ENCODE results near the gene SSTR3.
"Not testable (repeated sequence)": the region's sequence is repeated elsewhere in the genome, so short reads cannot be mapped to it uniquely, and the experiment has no call there.

SSTR3 gene

DNA sequence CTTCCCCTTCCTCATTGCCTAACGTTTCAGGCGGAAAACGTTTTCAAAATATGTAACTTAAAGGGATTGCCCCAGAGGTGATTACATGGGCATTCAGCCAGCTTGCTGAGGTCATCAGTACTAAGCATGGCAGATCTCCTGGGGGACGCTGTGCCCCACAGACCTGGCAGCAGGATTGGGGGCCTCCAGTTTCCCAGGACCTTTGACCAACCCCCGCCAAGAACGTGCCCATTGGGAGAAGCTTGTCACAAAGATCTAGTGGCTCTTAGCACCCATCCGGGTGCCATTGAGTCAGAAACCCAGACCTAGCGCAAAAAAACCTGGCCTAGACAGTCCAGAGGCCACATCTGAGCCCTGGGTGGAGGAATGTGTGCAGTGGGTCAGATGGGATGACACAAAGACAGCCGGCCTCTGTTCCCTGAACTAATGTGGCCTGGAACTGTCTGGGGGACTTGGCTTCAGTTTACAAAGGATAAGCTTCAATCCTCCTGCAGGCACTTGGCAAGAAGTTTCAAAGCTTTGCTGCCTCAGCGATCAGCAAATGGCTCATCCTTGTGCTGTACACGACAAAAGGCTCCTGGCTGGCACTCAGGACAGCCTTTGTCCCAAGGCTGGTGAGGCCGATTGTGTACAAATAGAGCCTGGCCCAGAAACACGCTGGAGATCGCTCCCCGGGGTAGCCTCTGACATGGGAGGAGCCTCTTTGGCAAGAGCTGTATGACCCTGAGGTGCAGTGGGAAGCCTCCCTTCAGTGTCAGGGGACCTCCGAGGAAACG is 33.7 kb downstream of the SSTR3 start:
- DNase-seq = no peak

DNA sequence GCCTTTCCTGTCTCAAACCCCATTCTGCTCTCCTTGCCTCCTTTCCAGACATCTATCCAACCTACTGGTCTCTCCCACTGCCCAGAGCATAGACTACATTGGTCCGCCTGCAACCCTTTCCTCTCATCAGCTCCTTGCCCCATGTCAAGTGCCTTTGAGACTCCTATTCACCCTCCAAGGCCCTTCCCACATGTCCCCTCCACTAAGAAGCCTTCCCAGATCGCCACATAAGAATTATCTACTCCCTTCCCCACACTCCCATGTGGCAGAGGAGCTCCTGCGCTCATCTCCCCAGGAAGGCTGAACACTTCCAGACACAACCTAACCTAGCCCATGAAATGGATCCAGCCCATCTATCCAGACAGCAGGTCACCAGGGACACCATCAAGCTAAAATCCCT is 34.5 kb downstream of the SSTR3 start:
- DNase-seq = no peak

DNA sequence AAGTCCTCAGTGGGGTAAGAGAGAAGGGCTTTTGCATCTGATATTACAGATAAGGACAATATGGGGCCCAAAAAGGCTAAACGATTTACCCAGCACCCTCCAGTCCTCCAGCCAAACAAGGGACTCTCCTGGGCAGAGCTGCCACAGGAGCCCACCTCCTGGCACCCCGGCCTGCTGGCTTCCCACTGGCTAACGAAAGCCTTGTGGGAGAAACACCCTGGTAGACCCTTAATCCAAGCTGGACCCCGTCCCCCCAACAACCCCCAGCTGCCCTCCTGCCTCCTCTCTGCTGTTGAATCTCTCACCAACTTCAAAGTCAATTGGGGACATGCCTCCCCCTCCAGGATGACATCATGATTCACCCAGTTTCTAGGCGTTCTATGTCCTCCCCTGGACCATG is 35.1 kb downstream of the SSTR3 start:
- no peak for DNase-seq

DNA sequence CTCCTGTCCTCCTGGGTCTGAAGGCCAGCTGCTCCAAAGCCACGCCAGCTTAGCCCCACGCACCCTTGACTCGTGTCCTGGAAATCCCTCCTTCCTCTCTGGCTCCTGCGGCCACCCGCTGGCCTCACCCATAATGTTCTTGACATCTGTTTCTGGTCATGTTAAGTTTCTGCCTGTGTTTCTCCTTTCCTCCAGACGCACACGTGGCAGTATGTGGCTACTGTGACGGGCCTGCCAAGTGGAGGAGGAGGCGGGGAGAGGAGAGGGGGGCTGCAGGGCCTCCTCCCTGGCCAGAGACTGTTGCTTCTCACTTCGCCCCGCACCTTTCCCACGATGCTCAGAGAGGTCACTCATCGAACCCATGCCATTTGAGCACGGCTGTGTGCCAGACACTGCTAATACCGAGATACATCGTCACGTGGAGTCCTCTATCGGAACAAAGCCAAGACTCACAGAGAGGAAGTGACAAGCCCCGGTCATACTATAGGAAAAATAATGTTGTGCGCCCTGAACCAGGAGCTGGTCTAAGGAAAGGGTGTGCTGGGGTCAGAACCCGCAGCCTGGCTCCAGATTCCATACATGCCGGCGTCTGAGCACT is 35.7 kb downstream of the SSTR3 start:
- DNase-seq = no peak

- no peak for DNase-seq
Measured at GRCh38 chr22:37175414-37176281, 36.6 kb downstream of the SSTR3 start.

DNA sequence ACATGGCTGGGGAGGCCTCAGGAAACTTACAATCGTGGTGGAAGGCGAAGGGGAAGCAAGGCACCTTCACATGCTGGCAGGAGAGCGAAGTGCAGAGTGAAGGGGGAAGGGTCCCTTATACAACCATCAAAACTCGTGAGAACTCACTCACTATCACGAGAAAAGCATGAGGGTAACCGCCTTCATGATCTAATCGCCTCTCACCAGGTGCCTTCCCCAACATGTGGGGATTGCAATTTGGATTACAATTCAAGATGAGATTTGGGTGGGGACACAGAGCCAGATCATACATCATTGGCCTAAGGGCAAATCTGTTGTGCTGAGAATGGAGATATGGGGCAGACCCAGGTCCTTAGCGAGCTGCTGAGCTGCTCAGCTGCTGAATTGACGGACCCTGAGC is 37.3 kb downstream of the SSTR3 start:
- no peak for DNase-seq

- no peak for DNase-seq
Measured at GRCh38 chr22:37173709-37174108, 38.6 kb downstream of the SSTR3 start.

- DNase-seq = no peak
Measured at GRCh38 chr22:37172266-37173245, 39.7 kb downstream of the SSTR3 start.

DNA sequence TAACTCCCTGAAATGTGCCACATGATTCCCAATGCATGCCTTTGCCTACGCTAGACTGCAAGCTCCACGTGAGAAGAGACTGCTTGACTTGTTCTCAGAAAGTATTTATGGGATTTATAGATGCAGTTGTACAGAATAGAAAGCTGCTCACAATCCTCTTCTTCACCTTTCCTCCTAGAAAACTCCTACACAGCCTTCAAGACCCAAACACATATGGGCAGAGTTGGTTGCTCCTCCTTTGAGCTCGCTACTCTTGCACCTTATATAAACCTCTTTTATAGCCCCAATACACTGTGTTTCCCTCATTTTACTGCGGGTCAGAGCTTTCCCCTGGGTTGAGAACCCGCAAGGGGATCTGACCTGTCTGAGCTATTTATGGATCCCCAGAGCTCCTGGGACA is 40.6 kb downstream of the SSTR3 start:
- DNase-seq = no peak

- not testable (repeated sequence) for DNase-seq
Measured at GRCh38 chr22:37170689-37171405, 41.4 kb downstream of the SSTR3 start.

GRCh38 chr22:37169947-37170688 is 42.2 kb downstream of the SSTR3 start:
- no peak for DNase-seq

- no peak for DNase-seq
Measured at GRCh38 chr22:37169406-37169805, 42.9 kb downstream of the SSTR3 start.

DNA sequence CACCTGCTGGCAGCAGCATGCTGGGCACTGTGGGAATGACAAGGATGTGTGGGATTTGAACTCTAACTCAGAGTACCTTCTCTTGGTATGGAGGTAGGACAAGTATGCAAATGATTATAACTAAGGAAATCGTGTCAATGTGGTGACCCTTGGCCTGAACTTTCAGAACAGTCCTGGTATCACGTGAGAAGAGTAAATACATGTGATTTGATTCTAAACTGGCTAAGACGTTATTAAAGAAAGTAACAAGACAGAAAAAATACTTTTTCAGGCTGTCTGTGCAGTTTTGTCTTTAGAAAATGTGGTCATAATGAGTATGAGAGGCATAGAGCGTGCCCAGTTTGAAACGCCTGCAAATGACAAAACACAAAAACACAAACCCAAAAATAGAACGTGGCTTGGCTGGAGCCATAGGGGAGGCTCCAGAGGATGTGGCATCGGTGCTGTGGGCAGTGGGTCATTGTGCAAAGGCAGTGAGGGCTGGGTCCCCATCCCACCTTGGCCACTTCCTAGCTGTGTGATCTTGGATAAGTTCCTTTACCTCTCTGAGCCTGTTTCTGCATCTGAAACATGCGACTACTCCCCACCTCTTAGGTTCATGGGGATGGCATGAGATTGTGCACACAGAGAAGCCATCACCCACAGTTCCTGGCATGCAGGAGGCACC is 44.2 kb downstream of the SSTR3 start:
- no peak for DNase-seq

- DNase-seq = no peak
Measured at GRCh38 chr22:37167176-37167980, 44.9 kb downstream of the SSTR3 start.

GRCh38 chr22:37166675-37167066 is 45.6 kb downstream of the SSTR3 start:
- no peak for DNase-seq

DNA sequence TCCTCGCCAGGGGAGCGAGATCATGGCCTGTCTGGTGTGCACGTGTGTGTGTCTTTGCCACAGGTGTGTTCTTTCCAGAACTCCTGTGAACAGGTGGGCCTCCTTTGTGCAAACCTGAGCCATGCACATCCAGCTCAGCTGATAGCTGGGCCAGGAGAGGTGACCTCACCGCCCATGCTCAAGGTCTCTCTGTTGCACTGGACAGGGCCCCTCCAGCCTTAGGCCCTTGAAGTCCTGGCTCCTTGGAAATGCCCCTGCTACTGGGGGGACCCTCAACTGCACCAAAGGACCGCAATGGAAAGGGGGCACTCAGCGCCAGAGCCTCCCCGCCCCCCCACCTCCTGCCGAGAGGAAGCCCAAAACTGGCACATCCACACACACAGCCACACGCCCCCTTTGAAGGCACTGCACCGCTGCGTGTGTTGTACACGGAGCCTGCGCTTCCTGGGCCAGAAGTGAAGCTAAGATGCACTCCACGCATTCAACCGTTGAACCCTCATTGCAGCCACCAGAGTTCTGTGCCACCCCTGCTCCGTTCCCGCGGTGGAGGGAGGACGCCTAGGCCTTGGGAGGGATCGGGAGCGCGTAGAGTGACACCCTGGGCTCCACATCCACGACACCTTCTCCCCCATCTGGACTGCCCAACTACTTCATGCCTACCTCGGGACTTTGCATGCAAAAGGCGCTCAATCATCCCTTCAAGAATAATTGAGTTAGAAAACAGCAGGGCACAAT is 46.2 kb downstream of the SSTR3 start:
- no peak for DNase-seq

DNA sequence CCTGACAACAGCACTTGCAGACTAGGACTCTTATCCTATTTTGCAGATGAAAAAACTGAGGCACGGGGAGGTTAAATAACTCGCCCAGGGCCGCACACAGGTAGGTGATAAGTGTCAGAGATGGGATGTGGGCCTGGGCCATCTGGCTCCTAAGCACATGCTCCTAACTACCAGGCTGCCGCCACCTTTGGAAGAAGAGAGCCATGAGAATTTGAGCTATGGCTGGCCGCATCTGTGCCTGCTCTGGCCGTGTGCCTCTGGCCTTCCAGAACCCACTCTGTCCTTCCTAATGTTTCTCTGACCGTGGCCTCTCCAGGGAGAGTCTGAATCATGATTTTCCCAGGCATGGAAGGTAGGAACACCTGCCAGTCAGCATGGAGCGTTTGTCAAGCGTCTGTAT is 47.2 kb downstream of the SSTR3 start:
- no peak for DNase-seq

DNA sequence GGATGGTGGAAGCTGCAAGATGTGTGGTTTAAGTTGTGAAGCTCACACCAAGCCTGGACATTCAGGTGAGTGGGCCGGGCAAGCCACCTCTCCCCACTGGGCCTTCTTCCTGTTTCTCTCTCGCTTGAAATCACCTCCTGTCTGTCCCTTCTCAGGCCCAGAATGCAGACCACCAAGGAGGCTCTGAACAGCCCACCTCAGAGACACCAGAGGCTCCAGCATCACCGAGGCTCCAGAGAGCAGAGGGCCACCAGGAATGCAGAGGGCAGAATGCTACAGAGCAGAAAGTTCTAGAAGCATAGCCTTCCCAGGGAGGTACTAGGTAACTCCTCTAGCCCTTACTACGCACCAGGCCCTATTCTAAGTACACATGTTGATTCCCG is 47.8 kb downstream of the SSTR3 start:
- DNase-seq = no peak

All from NCI-H146 (cell line).